ENCODE results near the gene SIVA1.

The SIVA1 gene

DNA sequence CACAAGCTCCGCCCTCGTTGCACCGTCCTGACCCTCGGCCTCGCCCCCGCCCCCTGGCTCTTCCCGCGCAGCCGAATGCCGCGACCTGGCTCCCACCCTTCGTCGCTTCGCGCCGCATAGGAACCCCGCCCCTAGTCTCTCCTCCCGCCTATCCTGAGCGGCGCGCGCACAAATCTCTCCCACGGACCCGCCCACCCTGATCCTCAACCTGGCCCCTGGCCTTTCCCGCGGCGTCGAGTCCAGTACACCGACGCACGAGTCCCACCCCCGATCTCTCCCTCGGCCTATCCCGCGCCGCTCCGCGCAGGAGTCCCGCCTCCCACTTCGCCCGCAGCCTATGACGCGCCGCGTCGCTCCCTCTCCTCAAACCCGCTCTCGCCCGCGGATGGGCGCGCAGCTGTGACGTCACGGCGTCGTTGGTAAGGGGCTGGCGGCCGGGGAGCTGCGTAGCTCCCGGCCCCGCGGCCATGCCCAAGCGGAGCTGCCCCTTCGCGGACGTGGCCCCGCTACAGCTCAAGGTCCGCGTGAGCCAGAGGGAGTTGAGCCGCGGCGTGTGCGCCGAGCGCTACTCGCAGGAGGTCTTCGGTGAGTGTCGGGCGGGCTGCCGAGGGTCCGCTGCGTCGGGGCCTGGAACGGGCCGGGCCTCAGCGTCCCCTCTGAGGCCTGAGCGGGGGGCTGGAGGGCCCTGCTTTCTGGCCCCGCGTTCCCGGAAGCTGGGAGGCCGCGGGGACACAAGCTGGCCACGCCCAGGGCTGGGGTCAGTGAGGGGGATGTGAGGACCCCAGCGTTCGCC, at the start of gene SIVA1:
TSS of gene SIVA1 (plus strand) at position 413 of the 793 bp plus-strand sequence. CDS start at position 468, 55 bp downstream.
- peak; percentile 99 to 100 (median 99) for DNase-seq (ENCODE audit: low read depth in 2 of 3, low spot score in 1 of 3)

DNA sequence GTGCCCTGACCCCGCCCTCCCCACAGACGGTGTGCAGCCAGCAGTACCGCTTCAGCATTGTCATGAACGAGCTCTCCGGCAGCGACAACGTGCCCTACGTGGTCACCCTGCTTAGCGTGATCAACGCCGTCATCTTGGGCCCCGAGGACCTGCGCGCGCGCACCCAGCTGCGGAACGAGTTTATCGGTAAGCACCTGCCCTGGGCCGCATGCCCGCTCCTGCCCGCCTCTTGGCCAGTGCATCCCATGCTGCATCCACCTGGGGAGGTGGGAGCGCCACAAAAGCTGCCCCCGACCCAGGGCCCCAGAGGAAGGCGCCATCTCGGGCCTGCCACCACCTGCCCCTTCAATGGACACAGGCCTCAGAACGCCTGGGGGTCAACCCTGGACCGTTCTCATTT, 49.7 kb upstream of the SIVA1 start:
- no peak for DNase-seq (ENCODE audit: low read depth in 2 of 3, low spot score in 1 of 3)

- no peak for DNase-seq (ENCODE audit: low read depth in 2 of 3, low spot score in 1 of 3)
Observed at GRCh38 chr14:104704252-104704651, 48.7 kb upstream of the SIVA1 start.

DNA sequence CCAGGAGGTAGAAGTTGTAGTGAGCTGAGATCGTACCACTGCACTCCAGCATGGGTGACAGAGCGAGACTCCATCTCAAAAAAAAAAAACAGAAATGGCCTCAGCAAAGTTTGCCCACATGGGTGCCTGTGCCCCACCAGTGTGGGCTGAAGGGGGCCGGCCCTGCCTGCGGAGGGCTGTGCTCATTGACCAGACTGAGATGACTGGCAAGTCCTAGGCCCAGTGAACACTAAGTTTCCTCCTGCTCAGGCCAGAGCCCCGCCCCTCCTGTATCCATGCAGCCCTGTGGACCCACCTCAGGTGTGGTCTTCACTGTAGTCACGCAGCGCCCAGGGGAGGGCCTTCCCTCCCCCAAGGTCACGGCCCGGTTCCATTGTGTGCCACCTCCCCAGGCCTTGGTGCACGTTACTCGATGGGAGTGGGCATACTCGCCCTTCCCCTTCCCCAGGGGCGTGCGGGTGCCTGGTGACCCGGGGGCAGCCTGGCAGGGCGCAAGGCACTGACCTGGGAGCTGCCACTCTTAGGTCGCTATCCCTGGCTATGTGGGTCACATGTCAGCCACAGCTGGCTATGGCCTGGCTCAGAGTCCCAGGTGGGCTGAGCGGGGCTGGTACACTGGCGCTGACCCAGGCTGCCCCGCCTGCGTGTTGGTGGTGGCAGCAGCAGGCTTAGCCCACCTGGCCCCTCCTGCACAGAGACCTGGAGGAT, 47.5 kb upstream of the SIVA1 start:
- no peak for DNase-seq (ENCODE audit: low read depth in 2 of 3, low spot score in 1 of 3)

GRCh38 chr14:104706733-104707607, 46.0 kb upstream of the SIVA1 start:
- DNase-seq (ENCODE audit: low read depth in 2 of 3, low spot score in 1 of 3): no peak

GRCh38 chr14:104707608-104708595, 45.0 kb upstream of the SIVA1 start:
- DNase-seq (ENCODE audit: low read depth in 2 of 3, low spot score in 1 of 3): no peak

- peak; percentile 57 to 72 (median 62) for DNase-seq (ENCODE audit: low read depth in 2 of 3, low spot score in 1 of 3)
Observed at GRCh38 chr14:104708606-104709268, 44.2 kb upstream of the SIVA1 start.

GRCh38 chr14:104709387-104710039, 43.4 kb upstream of the SIVA1 start:
- DNase-seq (ENCODE audit: low read depth in 2 of 3, low spot score in 1 of 3): no peak

DNA sequence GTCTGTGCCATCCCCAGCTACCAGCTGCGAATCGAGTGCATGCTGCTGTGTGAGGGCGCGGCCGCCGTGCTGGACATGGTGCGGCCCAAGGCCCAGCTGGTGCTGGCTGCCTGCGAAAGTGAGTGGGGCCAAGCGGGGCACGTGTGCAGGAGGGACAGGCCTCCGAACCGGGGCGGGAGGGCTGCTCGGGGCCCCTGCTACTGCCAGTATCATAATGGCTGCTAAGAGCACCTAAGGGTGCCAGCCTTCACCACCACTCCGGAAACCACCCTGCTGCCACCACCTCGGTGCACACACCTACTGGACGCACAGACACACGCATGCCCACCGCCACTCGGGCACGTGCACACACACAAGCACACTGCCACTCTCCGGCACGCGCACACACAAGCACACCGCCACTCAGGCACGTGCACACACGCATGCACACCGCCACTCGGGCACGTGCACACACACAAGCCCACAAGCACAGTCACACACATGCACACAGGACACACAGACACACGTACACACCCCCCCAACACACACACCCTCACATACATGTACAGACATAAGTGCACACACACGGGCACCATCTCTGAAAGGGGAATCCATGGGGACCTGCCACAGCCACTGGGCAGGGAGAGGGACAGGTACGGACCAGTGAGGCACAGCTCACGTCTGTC, 42.7 kb upstream of the SIVA1 start:
- DNase-seq (ENCODE audit: low read depth in 2 of 3, low spot score in 1 of 3): no peak

DNA sequence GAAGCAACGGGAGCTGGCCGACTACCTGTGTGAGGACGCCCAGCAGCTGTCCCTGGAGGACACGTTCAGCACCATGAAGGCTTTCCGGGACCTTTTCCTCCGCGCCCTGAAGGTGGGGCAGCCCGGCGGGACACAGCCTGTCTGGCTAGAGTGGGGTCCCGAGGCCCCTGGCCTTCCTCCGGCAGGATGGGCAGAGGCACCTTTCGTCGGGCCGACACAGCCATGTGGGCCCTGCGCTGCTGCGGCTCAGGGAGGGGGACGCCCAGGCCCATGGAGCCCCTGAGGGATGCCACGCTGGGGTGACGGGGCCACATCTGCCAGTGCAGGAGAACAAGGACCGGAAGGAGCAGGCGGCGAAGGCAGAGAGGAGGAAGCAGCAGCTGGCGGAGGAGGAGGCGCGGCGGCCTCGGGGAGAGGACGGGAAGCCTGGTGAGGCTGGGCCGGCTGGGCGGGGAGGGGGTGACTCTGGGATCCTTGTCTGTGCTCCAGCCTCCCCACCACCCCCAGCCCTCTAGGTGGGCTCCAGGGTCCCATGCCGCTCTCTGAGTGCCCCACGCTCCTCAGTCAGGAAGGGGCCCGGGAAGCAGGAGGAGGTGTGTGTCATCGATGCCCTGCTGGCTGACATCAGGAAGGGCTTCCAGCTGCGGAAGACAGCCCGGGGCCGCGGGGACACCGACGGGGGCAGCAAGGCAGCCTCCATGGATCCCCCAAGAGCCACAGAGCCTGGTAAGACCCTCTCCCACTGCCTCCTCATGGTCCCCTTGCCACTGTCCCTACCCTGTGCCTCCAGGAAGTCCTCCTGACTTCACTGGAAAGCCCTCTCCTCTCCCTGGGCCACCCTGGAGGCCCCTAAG, 39.8 kb upstream of the SIVA1 start:
- no peak for DNase-seq (ENCODE audit: low read depth in 2 of 3, low spot score in 1 of 3)

GRCh38 chr14:104714066-104714465, 38.9 kb upstream of the SIVA1 start:
- no peak for DNase-seq (ENCODE audit: low read depth in 2 of 3, low spot score in 1 of 3)

GRCh38 chr14:104714681-104715080, 38.3 kb upstream of the SIVA1 start:
- DNase-seq (ENCODE audit: low read depth in 2 of 3, low spot score in 1 of 3): no peak

GRCh38 chr14:104715416-104715815, 37.5 kb upstream of the SIVA1 start:
- no peak for DNase-seq (ENCODE audit: low read depth in 2 of 3, low spot score in 1 of 3)

DNA sequence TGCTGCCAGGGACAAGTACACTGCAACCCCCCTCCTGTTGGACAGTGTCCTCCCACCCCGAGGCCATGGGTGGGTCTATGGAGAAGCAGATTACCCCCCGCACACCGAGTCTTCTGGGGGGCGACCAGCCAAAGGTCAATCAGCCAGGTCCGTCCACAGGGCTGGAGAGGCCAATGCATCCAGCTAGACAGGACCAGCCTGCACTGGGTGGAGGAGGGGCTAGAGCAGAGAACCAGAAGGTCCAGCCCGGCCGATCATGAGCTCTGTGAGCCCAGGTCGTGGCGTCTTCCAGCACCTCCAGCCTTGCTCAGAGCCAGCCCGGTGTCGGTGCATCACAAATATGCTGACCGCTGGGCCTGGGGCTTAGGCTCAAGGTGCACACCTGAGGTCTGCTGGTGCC, 37.1 kb upstream of the SIVA1 start:
- DNase-seq (ENCODE audit: low read depth in 2 of 3, low spot score in 1 of 3): no peak

- DNase-seq (ENCODE audit: low read depth in 2 of 3, low spot score in 1 of 3): no peak
Observed at GRCh38 chr14:104717137-104717536, 35.8 kb upstream of the SIVA1 start.

GRCh38 chr14:104717646-104718045, 35.3 kb upstream of the SIVA1 start:
- DNase-seq (ENCODE audit: low read depth in 2 of 3, low spot score in 1 of 3): no peak

DNA sequence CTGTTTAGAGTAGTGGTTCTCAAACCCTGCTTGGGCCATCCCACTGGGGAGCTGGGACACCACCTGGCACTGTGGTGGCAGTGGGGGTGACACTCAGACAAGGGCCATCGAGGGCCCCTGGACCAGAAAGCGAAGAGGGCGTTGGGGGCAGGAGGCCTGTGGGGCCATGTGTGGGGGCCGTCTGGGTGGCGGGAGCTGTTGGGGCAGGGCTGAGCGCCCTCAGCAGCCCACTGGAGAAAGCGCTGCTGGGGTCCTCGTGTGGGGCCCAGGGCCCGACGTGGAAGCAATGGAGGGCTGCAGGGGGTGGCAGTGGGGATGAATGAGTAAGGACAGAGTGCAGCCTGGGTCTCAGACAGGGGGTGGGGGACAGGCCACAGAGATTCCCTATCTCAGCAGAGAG, 34.8 kb upstream of the SIVA1 start:
- no peak for DNase-seq (ENCODE audit: low read depth in 2 of 3, low spot score in 1 of 3)

DNA sequence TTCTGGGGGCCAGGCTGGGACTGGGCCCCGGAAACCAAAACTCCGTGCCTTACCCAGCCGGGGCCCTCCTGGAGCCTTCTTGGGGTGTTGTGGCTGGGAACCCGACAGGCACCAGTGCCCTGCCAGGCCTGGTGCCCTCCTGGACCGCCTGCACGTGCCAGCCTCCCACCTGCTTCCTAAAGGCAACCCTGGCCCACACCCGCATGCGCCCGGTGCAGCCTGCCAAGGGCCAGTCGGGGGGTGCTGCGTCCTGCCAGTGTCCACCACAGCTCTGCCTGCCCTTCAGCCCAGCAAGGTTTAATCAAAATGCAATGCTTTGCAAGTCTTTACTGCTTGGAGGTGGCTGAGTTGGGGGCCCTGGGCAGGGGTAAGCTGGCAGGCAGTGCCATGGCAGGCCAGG, 34.1 kb upstream of the SIVA1 start:
- DNase-seq (ENCODE audit: low read depth in 2 of 3, low spot score in 1 of 3): no peak

All from stimulated activated CD4-positive, alpha-beta T cell treated with anti-CD3 and anti-CD28 coated beads, Interleukin-12 subunit alpha, Interleukin-12 subunit beta, amount 100 ng/mL, for 48 hours (primary cell).